Measurements from ENCODE around the gene PPM1E.

Gene PPM1E

DNA sequence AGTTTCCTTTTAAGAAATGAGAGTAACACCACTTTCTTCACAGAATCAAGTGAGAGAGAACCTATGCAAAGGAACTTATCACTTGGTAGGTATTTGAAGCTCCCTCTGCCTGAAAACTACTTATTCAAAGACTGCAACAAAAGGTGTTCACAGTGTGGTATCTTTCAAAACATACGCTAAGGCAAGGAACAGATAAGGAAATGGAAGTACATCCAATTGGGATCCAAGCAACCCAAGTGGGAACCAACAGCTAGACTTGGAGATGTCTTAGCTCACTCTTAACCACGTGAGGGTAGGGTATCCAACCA is 431 bp upstream of the PPM1E start:
- peak overlapping the region; percentile 57 for H3K4me3 ChIP-seq (ENCODE audit: low read depth, low read length)
- no peak for DNase-seq (ENCODE audit: low read depth)
- TF ChIP-seq, protein P1, sequence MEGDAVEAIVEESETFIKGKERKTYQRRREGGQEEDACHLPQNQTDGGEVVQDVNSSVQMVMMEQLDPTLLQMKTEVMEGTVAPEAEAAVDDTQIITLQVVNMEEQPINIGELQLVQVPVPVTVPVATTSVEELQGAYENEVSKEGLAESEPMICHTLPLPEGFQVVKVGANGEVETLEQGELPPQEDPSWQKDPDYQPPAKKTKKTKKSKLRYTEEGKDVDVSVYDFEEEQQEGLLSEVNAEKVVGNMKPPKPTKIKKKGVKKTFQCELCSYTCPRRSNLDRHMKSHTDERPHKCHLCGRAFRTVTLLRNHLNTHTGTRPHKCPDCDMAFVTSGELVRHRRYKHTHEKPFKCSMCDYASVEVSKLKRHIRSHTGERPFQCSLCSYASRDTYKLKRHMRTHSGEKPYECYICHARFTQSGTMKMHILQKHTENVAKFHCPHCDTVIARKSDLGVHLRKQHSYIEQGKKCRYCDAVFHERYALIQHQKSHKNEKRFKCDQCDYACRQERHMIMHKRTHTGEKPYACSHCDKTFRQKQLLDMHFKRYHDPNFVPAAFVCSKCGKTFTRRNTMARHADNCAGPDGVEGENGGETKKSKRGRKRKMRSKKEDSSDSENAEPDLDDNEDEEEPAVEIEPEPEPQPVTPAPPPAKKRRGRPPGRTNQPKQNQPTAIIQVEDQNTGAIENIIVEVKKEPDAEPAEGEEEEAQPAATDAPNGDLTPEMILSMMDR (IDR thresholded peaks at IDR 0.05; ENCODE audit: insufficient read depth, low read depth, low read length, missing control alignments), result no peak

DNA sequence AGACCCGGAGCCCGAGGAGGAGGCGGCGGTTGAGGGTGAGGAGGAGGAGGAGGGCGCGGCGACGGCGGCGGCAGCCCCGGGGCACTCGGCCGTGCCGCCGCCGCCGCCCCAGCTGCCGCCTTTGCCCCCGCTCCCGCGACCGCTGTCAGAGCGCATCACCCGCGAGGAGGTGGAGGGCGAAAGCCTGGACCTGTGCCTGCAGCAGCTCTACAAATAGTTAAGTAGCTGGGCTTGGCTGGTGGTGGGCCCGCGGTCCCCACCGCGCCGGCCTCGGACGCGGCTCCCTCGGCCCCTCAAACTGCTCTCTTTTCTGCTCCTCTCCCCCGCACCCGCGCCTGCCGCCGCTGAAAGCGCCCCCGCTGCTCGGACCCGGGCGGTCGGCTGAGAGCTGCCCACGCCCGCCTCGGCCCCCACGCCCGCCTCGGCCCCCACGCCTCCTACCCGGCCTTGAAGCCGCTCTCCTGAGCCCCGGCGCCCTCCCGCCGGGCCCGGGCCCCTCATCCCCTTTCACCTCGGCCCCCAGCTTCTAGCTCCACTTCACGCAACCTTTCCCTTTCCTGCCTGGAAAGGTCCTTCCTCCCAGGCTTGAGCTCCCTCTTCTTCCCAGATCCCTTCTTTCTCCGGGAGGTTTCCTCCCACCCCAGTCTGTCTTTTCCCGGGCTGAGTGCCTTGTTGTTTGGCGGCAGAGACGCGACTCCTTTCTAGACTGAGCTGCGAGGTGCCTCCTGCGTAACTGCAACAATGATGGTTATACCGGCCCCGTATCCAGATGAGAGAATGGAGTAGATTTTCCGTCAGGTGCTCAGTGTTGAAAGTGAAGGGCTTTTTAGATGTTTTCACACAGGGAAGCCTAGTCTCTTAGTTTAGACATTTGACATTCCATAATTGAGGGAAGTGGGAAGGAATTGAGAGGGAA is 850 bp downstream of the PPM1E start:
- no peak for DNase-seq (ENCODE audit: low read depth)
- TF ChIP-seq, protein P1 (IDR thresholded peaks at IDR 0.05; ENCODE audit: insufficient read depth, low read depth, low read length, missing control alignments), result no peak
- H3K4me3 ChIP-seq (ENCODE audit: low read depth, low read length), result peak overlapping the region; percentile 57

DNA sequence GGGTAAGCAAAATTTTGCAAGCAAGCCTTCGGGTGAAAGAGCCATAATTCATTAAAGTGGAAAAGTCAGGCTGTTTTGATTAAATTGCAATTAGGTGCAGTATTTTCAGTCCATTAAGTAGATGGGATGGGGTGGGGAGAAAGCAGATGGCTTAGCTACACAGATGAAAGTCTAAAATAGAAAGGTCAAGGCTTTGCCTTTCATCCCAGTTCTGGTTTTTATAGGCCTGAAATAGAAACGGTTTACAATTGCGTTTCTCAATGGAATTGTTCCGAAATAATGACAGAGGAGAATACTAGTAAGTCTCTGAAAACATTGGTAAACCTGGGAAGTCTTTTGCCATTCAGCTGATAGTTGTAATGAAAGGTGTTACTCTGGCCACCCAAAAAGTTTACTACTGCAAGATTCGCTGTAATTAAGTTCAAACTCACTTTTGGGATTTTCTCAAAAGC is 1.5 kb downstream of the PPM1E start:
- H3K4me3 ChIP-seq (ENCODE audit: low read depth, low read length), result no peak overlapping the region
- TF ChIP-seq, protein P1 (IDR thresholded peaks at IDR 0.05; ENCODE audit: insufficient read depth, low read depth, low read length, missing control alignments), result no peak
- DNase-seq (ENCODE audit: low read depth), result no peak

DNA sequence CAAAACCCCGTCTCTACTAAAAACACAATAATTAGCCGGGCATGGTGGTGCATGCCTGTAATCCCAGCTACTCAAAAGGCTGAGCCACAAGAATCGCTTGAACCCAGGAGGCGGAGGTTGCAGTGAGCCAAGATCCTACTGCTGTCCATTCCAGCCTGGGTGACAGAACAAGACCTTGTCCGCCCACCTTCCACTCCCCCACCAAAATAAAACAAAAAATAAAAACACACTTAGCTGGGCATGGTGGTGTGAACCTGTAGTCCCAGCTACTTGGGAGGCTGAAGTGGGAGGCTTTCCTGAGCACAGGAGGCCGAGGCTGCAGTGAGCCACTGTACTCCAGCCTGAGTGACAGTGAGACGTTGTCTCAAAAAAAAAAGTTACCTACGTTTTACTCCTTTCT is 3.2 kb downstream of the PPM1E start:
- no peak overlapping the region for H3K4me3 ChIP-seq (ENCODE audit: low read depth, low read length)
- DNase-seq (ENCODE audit: low read depth), result no peak
- TF ChIP-seq, protein P1 (IDR thresholded peaks at IDR 0.05; ENCODE audit: insufficient read depth, low read depth, low read length, missing control alignments), result no peak

DNA sequence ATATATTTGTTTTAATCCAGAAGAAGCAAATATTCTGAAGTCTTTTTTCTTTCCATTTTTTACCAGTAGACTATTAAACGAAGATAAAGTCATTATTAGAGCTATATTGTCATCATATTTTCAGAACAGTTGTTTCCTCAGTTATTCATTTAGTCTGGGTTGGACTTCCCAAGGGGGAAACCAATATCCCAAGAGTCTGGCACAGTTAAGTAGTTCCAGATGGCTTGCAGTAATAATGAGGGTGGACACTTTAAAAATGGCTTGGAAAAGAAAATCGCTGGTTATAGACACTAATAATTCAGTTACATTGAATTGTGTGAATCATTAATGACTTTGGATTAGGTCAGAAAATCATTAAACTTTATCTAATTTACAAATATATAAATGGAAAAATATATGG is 3.9 kb downstream of the PPM1E start:
- TF ChIP-seq, protein P1 (IDR thresholded peaks at IDR 0.05; ENCODE audit: insufficient read depth, low read depth, low read length, missing control alignments), result no peak
- DNase-seq (ENCODE audit: low read depth), result no peak

DNA sequence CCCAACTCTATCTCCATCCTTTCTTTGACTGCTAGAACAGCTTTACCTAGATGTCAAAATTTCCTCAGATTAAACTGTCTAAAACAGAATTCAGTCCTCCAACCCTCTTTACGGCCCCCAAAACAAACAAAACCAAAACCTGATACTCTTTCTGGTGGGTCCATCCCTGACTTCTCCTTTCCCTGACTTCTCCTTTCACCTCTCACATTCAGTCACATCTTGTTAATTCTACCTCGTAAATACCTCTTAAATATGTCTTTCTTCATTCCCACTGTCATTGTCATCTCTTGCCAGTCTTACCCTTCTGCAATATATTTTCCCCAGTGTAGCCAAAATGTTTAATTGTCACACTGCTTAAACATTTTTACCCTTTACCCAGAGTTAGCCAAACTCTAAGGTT is 4.6 kb downstream of the PPM1E start:
- TF ChIP-seq, protein P1 (IDR thresholded peaks at IDR 0.05; ENCODE audit: insufficient read depth, low read depth, low read length, missing control alignments), result no peak
- no peak overlapping the region for H3K4me3 ChIP-seq (ENCODE audit: low read depth, low read length)
- no peak for DNase-seq (ENCODE audit: low read depth)

More for the DNA sequence above, 3.9 kb downstream of the PPM1E start:
- H3K4me3 ChIP-seq (ENCODE audit: low read depth, low read length), result no peak overlapping the region

DNA sequence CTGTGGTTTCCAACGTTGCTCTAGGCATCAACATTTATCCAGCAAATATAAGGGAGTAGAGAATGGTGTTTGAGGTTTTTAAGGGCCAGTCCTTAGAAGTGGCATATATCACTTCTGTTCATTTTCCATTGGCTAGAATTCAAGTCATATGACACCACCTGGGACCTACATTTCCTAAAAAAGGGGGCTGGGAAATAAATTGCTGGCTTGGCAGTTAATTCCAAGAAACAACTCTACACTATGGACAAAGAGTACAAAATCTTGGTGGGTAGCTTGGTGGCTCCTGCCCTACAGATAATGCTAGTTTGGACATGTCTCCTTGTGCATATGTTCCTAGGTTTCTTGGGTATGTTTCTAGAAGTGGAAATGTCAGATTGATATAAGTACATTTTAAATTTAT is 7.6 kb downstream of the PPM1E start:
- DNase-seq (ENCODE audit: low read depth), result no peak
- H3K4me3 ChIP-seq (ENCODE audit: low read depth, low read length), result no peak overlapping the region
- TF ChIP-seq, protein P1 (IDR thresholded peaks at IDR 0.05; ENCODE audit: insufficient read depth, low read depth, low read length, missing control alignments), result no peak

Measured in GM12865 (cell line).